Prostate gland (tissue), 2 donors: ENCODE measurements around the gene C17orf100.

ENCODE experiments used
- POLR2A ChIP-seq: fragments of 450-650 bp; IDR thresholded peaks from one replicate; pipeline ENCODE4 v1.6.1; 2016; ENCODE audit warnings: antibody characterized with exemption, mild to moderate bottlenecking
- POLR2AphosphoS5 ChIP-seq: sonication (generic); formaldehyde crosslinking; IDR thresholded peaks from one replicate; pipeline ENCODE4 v1.6.1; 2017; ENCODE audit warnings: antibody characterized with exemption
- TF ChIP-seq, protein P1 (sequence below), 4 experiments: fragments of 200-600 bp in 2 of 4; fragments of 450-650 bp in 2 of 4; sonication (generic) in 2 of 4; IDR thresholded peaks; 1 replicate in 3 of 4; 2 replicates in 1 of 4; pipeline ENCODE4 v1.5.1; 2016 to 2019; ENCODE audit warnings: antibody characterized with exemption in 4 of 4, mild to moderate bottlenecking in 2 of 4, moderate library complexity in 2 of 4

- TF ChIP-seq POLR2AphosphoS5 (no peak), POLR2A (no peak)
- TF ChIP-seq, protein P1, sequence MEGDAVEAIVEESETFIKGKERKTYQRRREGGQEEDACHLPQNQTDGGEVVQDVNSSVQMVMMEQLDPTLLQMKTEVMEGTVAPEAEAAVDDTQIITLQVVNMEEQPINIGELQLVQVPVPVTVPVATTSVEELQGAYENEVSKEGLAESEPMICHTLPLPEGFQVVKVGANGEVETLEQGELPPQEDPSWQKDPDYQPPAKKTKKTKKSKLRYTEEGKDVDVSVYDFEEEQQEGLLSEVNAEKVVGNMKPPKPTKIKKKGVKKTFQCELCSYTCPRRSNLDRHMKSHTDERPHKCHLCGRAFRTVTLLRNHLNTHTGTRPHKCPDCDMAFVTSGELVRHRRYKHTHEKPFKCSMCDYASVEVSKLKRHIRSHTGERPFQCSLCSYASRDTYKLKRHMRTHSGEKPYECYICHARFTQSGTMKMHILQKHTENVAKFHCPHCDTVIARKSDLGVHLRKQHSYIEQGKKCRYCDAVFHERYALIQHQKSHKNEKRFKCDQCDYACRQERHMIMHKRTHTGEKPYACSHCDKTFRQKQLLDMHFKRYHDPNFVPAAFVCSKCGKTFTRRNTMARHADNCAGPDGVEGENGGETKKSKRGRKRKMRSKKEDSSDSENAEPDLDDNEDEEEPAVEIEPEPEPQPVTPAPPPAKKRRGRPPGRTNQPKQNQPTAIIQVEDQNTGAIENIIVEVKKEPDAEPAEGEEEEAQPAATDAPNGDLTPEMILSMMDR (IDR thresholded peaks at IDR 0.05), result no peak
Measured at GRCh38 chr17:6688944-6689343, 37.4 kb downstream of the C17orf100 start.
